K562 (cell line): ENCODE results near the gene RERE.

ENCODE experiments used
- CBFB ChIP-seq: sonication (generic); formaldehyde crosslinking; IDR thresholded peaks from 2 replicates; pipeline ENCODE4 v1.4.0; 2020; ENCODE audit warnings: mild to moderate bottlenecking, missing genetic modification reagents
- CBX2 ChIP-seq: fragments of 200-600 bp; sonication (generic); IDR thresholded peaks from one replicate; pipeline ENCODE4 v1.6.1; 2012; ENCODE audit warnings: mild to moderate bottlenecking, low read length, inconsistent platforms; ENCODE audit not compliant: insufficient read depth, poor library complexity, severe bottlenecking
- CBX5 ChIP-seq: IDR thresholded peaks from 2 replicates; pipeline ENCODE4 v1.6.1; 2014; ENCODE audit warnings: low read depth, borderline replicate concordance
- CTCF ChIP-seq, 3 experiments: IDR thresholded peaks in 2 of 3; conservative IDR thresholded peaks in 1 of 3; 2 replicates each; pipeline ENCODE4 v1.5.1; 2011 to 2012; ENCODE audit warnings: low read length in 3 of 3, mild to moderate bottlenecking in 3 of 3, control low read depth in 2 of 3, improper control_type of control experiment in 1 of 3, inconsistent platforms in 1 of 3, low read depth in 1 of 3, mixed read lengths in 1 of 3, moderate library complexity in 1 of 3; ENCODE audit not compliant: insufficient read depth in 2 of 3
- ELF1 ChIP-seq: fragments of 200-800 bp; sonication (Bioruptor generic); IDR thresholded peaks from 2 replicates; pipeline ENCODE4 v1.6.1; 2016; ENCODE audit warnings: missing genetic modification characterization, missing compliant biosample characterization
- ERF ChIP-seq: fragments of 450-650 bp; formaldehyde crosslinking; IDR thresholded peaks from 2 replicates; pipeline ENCODE4 v1.4.0; 2020; ENCODE audit warnings: mild to moderate bottlenecking, mixed read lengths
- LARP7 ChIP-seq: fragments of 450-650 bp; IDR thresholded peaks from 2 replicates; pipeline ENCODE4 v1.6.1; 2016
- MAFK ChIP-seq: IDR thresholded peaks from 2 replicates; pipeline ENCODE4 v1.6.1; 2011; ENCODE audit warnings: low read length, improper control_type of control experiment
- POLR2A ChIP-seq: fragments of 450-650 bp; conservative IDR thresholded peaks from 2 replicates; pipeline ENCODE4 v1.6.1; 2016
- SIN3B ChIP-seq: fragments of 450-650 bp; IDR thresholded peaks from 2 replicates; pipeline ENCODE4 v1.6.1; 2017; ENCODE audit warnings: low read depth, mild to moderate bottlenecking, moderate library complexity
- TCF7L2 ChIP-seq: fragments of 150-350 bp; IDR thresholded peaks from 2 replicates; pipeline ENCODE4 v1.6.1; 2016; ENCODE audit warnings: low read depth, mild to moderate bottlenecking, low read length, moderate library complexity
- ZNF23 ChIP-seq: fragments of 250-450 bp; sonication (Bioruptor Pico); IDR thresholded peaks from 2 replicates; pipeline ENCODE4 v1.4.0; 2020; ENCODE audit warnings: mild to moderate bottlenecking
- TF ChIP-seq, protein P1 (sequence below): sonication (generic); formaldehyde crosslinking; IDR thresholded peaks from 2 replicates; pipeline ENCODE4 v1.9.0; 2022; ENCODE audit warnings: mild to moderate bottlenecking, missing genetic modification reagents

DNA sequence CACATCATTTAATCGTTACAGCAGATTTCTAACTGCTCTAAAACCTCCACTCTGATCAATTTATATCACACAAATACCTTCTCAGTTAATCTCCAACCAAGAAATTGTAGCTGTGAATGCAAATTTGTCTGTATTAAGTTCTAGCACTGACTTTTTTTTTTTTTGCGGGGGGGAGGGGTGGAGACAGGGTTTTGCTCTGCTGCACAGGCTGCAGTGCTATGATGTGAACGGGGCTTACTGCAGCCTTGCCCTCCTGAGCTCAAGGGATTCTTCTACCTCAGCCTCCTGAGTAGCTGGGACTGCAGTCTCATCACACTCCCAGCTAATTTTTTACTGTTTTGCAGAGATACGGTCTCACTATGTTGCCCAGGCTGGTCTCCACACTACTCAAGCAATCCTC is 163.6 kb downstream of the RERE start:
- TF ChIP-seq POLR2A, result no peak
- TF ChIP-seq TCF7L2, result no peak
- TF ChIP-seq CBFB (CRISPR knock-in tag), result no peak
- TF ChIP-seq, protein P1, sequence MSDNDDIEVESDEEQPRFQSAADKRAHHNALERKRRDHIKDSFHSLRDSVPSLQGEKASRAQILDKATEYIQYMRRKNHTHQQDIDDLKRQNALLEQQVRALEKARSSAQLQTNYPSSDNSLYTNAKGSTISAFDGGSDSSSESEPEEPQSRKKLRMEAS (CRISPR knock-in tag), result no peak
- TF ChIP-seq CBX2, result no peak
- no peak for TF ChIP-seq MAFK
- TF ChIP-seq CTCF (IDR thresholded peaks at IDR 0.05 in 2 of 3, conservative IDR thresholded peaks at IDR 0.05 in 1 of 3; ENCODE audit: insufficient read depth in 2 of 3, low read depth in 1 of 3, low read length in 3 of 3), result no peak
- TF ChIP-seq CBX5, result no peak
- TF ChIP-seq ERF (CRISPR knock-in tag), result no peak
- no peak for TF ChIP-seq ZNF23
- TF ChIP-seq ELF1 (tag), result no peak
- no peak for TF ChIP-seq LARP7
- TF ChIP-seq SIN3B, result no peak
